AG04450 (cell line): ENCODE results near the gene FAM13C. TPM values are rescaled to one million over a fixed set of nuclear protein-coding genes. Genes with fewer than 3 reads are reported as not detected.

ENCODE experiments used
- CTCF ChIA-PET: fragments of 300-600, 350-600 bp; formaldehyde crosslinking; extraction: SDS; loops from one replicate; lab custom pipeline; 2022; ENCODE audit warnings: antibody characterized with exemption, inconsistent platforms; lab: Charles Lee
- POLR2A ChIA-PET: fragments of 350-600 bp; formaldehyde crosslinking; extraction: SDS; loops from one replicate; lab custom pipeline; 2021; ENCODE audit warnings: antibody characterized with exemption, inconsistent platforms; lab: Yijun Ruan, JAX
- DNase-seq: peaks from one replicate; pipeline ENCODE4 v3.0.0-alpha.2; 2011; ENCODE audit warnings: low read depth, low spot score
- H3K27ac ChIP-seq: one replicate; pipeline ENCODE4 v1.5.1; 2012; ENCODE audit warnings: low read depth, low read length, control low read depth
- H3K27me3 ChIP-seq: one replicate; pipeline ENCODE4 v1.6.0; 2012; ENCODE audit warnings: low read length; ENCODE audit not compliant: control insufficient read depth, insufficient read depth
- H3K4me3 ChIP-seq: 2 replicates; pipeline ENCODE4 v1.5.1; 2011; ENCODE audit warnings: mild to moderate bottlenecking, low read depth, low read length, control low read depth
- H3K9me3 ChIP-seq: 2 replicates; pipeline ENCODE4 v1.5.1; 2012; ENCODE audit warnings: low read length; ENCODE audit not compliant: control insufficient read depth, insufficient read depth
- polyA plus RNA-seq: library from polyadenylated mRNA; depleted of rRNA; stranded (reverse); fragments of >200 nt; gene quantifications from 2 replicates; pipeline ENCODE4 v1.2.3, GENCODE V29; 2011
- TF ChIP-seq, protein P1 (sequence below): IDR thresholded peaks from 2 replicates; pipeline ENCODE4 v1.5.1; 2011; ENCODE audit warnings: low read depth, low read length, control low read depth, inconsistent platforms

Gene FAM13C
- polyA plus RNA-seq, 1 experiment: 3.1 TPM

DNA sequence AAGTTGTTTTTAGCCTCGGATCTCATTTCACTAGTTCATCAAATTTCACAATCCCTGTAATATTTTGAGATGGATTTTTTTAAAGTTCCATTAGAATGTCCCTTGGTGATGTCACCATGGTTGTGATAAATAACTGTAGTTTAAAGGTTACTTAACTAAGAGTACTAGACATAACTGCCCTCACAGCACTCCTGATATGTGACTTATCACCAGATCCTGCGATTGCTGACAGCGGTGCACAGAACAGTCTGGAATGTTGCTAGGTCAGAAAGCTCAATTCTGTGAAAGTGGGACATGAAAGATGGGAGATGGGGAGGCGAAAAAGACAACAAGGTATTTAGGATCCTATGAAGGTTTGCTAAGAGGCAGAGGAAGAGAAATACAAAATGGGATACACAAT lies 40.2 kb downstream of the FAM13C start:
- H3K27ac ChIP-seq: no peak overlapping the region
- POLR2A ChIA-PET: no interaction called here
- no peak overlapping the region for H3K4me3 ChIP-seq
- CTCF ChIA-PET: interaction anchor here (1.2 kb wide), 1 partner anchor 14 kb away, joined by 3 read pairs; no protein-coding TSS in a partner anchor
- DNase-seq: no peak
- H3K9me3 ChIP-seq: no peaks in the 10 kb centered on the region; the same call in 1 of the 2 replicates
- TF ChIP-seq, protein P1, sequence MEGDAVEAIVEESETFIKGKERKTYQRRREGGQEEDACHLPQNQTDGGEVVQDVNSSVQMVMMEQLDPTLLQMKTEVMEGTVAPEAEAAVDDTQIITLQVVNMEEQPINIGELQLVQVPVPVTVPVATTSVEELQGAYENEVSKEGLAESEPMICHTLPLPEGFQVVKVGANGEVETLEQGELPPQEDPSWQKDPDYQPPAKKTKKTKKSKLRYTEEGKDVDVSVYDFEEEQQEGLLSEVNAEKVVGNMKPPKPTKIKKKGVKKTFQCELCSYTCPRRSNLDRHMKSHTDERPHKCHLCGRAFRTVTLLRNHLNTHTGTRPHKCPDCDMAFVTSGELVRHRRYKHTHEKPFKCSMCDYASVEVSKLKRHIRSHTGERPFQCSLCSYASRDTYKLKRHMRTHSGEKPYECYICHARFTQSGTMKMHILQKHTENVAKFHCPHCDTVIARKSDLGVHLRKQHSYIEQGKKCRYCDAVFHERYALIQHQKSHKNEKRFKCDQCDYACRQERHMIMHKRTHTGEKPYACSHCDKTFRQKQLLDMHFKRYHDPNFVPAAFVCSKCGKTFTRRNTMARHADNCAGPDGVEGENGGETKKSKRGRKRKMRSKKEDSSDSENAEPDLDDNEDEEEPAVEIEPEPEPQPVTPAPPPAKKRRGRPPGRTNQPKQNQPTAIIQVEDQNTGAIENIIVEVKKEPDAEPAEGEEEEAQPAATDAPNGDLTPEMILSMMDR: no peak
- H3K27me3 ChIP-seq: no peaks in the 10 kb centered on the region

DNA sequence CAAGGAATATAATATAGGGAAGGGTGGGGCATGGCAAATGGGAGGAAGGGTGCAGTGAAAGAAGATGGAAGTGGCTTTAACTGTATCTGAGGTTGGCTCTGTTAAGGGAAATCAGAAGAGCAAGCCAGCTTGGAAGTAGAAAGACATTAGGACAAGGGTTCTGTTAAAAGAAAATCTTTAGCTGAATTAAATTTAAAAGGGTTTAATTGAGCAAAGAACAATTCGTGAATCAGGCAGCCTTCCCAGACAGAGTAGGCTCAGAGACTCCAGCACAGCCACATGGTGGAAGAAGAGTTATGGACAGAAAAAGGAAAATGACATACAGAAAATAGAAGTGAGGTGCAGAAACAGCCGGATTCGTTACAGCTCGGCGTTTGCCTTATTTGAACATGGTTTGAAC lies 42.0 kb downstream of the FAM13C start:
- ChIA-PET CTCF (no interaction called here), POLR2A (no interaction called here)
- H3K27me3 ChIP-seq: no peaks in the 10 kb centered on the region
- TF ChIP-seq, protein P1: no peak
- no peak for DNase-seq
- no peak overlapping the region for H3K27ac ChIP-seq
- no peak overlapping the region for H3K4me3 ChIP-seq
- no peaks in the 10 kb centered on the region; the same call in 1 of the 2 replicates for H3K9me3 ChIP-seq

DNA sequence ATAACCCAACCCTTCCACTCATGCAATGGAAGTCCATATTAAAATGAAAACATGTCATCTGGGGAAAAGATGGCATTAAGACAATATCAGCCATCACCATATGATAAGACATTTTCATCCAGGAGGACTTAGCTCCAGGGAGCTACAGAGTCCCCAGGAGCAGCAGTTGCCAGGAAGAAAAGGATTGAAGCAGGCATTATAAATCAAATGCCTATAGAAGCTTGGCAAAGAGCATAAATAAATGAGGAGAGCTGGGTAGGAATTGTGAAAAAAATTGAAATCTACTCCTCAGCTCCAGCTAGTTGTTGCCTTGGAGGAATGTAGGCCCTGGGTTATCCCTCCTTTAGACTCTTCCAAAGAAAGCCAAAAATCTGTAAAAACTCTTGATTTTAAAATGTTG lies 42.5 kb downstream of the FAM13C start:
- ChIA-PET POLR2A (no interaction called here), CTCF (no interaction called here)
- Histone ChIP-seq H3K4me3 (no peak overlapping the region), H3K9me3 (no peaks in the 10 kb centered on the region; the same call in 1 of the 2 replicates), H3K27ac (no peak overlapping the region), H3K27me3 (no peaks in the 10 kb centered on the region)
- no peak for DNase-seq
- TF ChIP-seq, protein P1: no peak

DNA sequence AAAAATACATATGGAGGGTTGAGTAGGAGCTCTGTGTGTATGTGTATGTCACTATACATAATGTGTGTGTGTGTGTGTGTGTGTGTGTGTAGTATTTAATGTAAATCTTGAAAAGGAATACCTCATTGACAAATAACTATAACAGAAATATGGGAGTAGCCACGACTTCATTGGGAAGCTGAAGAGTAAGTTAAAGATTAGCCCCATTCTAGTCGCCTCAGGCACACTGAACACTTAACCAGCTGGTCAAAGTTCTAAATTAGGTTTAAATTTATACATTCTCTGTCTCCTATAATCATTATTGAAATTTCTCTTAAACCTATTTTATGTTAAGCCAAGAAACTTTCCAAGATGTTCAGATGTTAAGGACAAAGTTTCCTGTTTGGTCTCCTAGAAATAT lies 45.3 kb downstream of the FAM13C start:
- TF ChIP-seq, protein P1: no peak

DNA sequence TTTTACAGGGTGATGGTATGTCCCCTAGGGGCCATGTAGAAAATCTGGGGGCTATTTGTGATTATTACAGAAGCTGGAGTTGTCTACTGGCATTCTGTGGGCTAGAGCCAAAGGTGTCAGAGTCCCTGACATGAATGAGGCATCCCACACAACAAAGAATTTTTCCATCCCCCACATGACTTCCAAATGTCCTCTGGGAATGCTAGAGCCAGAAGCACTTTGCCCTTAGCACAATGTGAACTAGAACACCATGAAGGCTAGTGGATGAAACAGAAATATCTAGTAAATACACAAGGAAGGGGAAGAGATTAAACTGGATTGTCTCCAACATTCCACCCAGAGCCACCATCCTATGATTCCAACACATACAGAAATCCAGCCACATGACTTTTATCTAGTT lies 46.9 kb downstream of the FAM13C start:
- no peaks in the 10 kb centered on the region for H3K9me3 ChIP-seq
- H3K27me3 ChIP-seq: no peaks in the 10 kb centered on the region
- POLR2A ChIA-PET: no interaction called here
- no peak for DNase-seq
- TF ChIP-seq, protein P1: no peak
- no peak overlapping the region for H3K4me3 ChIP-seq
- H3K27ac ChIP-seq: no peak overlapping the region
- CTCF ChIA-PET: interaction anchor here (0.6 kb wide), 1 partner anchor 12 kb away, joined by 3 read pairs; no protein-coding TSS in a partner anchor

More for the DNA sequence above, 45.3 kb downstream of the FAM13C start:
- ChIA-PET POLR2A (interaction anchor here (0.6 kb wide), 1 partner anchor 118 kb away, joined by 5 read pairs; no protein-coding TSS in a partner anchor), CTCF (no interaction called here)
- no peak overlapping the region for H3K27ac ChIP-seq
- H3K9me3 ChIP-seq: no peaks in the 10 kb centered on the region
- H3K27me3 ChIP-seq: no peaks in the 10 kb centered on the region
- no peak overlapping the region for H3K4me3 ChIP-seq
- no peak for DNase-seq
